Measurements from ENCODE around the gene RBM44.

DNA sequence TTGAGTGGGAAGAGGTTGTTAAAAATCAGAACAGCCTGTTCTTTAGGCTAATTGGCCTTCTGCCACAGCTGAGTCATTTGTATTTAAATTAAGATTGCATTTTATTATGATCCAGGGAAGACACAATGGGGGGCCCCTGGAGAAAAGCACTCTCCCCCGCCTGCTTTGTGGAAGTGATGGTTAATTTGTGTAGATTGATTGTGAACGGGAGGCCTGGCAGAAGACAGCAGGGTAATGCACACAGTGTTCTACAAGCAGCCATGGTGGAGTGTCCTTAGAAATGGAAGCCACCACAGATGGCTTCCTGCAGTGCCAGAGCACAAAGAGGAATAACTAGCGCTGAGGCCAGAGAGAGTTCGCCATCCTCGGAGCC lies 80.5 kb downstream of the RBM44 start:
- TF ChIP-seq CTCF (IDR thresholded peaks at IDR 0.05; ENCODE audit: insufficient read depth, low read length) (no peak), POLR2AphosphoS5 (IDR thresholded peaks at IDR 0.05; ENCODE audit: low read depth) (no peak), GABPA (IDR thresholded peaks at IDR 0.05; ENCODE audit: low read depth) (no peak)
- TF ChIP-seq, protein P1, sequence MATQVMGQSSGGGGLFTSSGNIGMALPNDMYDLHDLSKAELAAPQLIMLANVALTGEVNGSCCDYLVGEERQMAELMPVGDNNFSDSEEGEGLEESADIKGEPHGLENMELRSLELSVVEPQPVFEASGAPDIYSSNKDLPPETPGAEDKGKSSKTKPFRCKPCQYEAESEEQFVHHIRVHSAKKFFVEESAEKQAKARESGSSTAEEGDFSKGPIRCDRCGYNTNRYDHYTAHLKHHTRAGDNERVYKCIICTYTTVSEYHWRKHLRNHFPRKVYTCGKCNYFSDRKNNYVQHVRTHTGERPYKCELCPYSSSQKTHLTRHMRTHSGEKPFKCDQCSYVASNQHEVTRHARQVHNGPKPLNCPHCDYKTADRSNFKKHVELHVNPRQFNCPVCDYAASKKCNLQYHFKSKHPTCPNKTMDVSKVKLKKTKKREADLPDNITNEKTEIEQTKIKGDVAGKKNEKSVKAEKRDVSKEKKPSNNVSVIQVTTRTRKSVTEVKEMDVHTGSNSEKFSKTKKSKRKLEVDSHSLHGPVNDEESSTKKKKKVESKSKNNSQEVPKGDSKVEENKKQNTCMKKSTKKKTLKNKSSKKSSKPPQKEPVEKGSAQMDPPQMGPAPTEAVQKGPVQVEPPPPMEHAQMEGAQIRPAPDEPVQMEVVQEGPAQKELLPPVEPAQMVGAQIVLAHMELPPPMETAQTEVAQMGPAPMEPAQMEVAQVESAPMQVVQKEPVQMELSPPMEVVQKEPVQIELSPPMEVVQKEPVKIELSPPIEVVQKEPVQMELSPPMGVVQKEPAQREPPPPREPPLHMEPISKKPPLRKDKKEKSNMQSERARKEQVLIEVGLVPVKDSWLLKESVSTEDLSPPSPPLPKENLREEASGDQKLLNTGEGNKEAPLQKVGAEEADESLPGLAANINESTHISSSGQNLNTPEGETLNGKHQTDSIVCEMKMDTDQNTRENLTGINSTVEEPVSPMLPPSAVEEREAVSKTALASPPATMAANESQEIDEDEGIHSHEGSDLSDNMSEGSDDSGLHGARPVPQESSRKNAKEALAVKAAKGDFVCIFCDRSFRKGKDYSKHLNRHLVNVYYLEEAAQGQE (IDR thresholded peaks at IDR 0.05; ENCODE audit: insufficient replicate concordance, low read depth) = no peak
